GM18909 (cell line): Measurements from ENCODE around the gene HMCES.
"Not testable (repeated sequence)": the region's sequence is repeated elsewhere in the genome, so short reads cannot be mapped to it uniquely, and the experiment has no call there.

Experiments used
- ATAC-seq: cut with Tn5 transposase; IDR thresholded peaks from one replicate; pipeline ENCODE4 v1.9.1; 2021; ENCODE audit warnings: mild to moderate bottlenecking; ENCODE audit not compliant: unreplicated experiment, poor library complexity

The HMCES gene

DNA sequence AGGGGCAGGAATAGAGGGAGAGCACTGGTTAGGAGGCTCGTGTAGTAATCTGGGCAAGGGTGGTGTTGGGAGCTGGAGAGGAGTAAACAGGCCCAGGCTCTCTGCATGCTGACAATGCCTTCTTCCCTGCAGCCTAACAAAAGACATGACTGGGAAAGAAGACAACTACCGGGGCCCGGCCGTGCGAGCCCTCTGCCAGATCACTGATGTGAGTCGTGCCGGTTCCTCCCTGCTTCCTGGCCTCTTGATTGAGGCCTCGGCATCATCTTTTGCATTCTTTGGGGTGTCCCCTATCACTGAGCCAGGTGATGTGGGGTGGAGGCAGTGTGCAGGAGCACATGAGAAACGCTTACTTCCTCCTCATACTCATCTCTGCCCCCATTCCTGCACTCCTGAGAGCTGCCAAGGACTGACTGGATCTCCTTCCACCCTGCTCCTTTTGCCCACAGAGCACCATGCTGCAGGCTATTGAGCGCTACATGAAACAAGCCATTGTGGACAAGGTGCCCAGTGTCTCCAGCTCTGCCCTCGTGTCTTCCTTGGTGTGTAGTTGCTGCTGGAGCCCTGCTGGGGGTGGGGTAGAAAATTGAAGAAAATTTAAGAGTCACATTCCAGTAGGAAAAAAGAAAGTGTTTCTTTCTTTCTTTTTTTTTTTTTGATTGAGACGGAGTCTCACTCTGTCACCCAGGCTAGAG, 24.0 kb upstream of the HMCES start:
- no peak for ATAC-seq

DNA sequence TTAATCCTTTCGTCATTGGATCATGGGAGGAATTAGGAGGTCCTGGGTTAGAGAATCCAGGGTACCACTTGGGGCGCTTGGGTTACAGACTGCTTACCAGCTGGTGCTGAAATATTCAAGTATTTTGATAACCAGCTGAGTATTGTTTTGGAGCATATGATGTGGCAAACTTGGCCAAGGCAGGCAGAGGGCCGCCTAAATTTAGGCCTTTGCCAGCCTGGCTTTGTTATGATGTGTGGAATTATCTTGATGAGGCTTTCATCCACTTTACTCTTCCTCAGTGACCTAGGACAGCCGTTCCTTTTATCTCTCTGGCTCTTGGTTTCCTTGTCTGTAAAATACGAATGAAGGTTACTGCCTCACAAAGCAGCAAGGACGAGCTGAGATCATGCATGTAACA, 22.4 kb upstream of the HMCES start:
- no peak for ATAC-seq

DNA sequence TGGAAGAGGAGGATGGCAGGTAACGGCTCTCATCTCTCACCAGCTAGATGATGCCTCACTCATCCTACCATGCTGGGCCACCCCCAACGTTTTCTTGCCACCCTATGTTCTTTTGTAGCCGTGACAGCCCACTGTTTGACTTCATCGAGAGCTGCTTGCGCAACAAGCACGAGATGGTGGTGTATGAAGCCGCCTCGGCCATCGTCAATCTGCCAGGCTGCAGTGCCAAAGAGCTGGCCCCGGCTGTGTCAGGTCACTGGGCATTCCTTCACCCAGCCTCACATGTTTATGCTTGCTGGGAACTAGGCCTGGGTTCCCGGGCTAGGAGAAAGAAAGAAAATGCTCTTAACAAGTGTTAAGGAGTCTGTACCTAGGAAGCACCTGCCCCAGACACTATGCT, 21.1 kb upstream of the HMCES start:
- ATAC-seq = no peak

DNA sequence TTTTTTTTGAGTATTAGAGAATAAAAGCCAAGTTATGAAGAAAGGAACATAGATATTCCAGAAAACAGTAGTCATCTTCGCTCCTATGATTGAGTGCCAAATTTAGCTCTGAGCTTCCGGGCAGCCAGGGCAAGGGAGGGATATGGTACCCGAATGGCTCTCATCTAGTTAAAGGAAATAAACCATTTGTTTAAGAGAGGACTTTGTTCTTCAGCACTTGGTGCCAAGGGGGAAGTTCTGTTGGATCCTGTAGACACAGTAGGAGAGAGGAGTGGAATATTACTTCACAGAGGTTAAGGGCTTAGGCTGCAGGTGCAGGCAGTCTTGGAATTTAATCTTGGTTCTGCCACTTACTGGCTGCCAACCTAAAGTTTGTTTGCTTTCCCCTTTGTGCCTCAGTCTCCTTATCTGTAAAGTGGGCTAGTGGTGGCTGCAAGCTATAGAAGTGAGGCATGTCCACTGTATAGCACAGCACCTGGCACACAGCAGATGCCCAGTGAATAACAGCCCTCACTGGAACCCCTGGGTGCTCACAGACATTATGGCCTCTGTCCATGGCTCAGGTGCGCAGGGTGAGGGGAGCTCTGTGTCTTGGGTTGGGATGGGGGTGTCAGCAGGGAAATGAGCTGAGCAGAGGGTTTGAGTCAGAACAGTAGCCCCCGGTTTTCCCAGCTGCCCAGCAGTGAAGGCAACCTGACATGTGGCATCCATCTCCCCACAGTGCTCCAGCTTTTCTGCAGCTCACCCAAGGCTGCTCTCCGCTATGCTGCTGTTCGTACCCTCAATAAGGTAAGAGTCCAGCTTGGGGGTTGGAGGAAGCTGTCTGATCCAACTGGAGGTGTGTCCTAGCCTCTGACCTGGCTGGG, 18.8 kb upstream of the HMCES start:
- no peak for ATAC-seq

DNA sequence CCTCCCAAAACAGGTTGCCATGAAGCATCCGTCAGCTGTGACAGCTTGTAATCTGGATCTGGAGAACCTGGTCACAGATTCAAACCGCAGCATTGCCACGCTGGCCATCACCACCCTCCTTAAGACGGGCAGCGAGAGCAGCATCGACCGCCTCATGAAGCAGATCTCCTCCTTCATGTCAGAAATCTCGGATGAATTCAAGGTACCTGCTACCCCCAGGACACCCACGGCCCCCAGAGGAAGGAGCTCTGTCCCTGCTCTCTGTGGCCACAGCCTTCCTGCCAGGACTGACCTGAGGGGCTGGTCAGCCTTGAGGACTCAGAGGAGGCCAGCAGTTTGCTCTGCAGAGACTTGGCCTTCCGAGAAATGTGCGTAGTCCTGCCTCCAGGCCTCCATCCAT, 18.1 kb upstream of the HMCES start:
- no peak for ATAC-seq

DNA sequence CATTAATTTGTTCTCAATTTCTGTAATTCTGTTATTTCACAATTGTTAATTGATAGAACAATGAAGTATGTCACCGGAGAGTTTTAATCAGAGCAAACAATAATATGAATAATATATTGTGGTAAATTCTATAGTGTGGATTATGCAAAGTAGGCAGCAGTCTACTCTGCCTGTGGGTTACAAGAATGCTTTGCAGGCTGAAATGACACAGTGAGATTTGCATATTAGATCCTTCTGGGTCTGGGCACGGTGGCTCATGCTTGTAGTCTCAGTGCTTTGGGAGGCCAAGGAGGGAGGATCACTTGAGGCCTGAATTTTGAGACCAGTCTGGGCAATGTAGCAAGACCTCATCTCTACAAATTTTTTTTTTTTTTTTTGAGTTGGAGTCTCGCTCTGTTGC, 16.8 kb upstream of the HMCES start:
- ATAC-seq = no peak

DNA sequence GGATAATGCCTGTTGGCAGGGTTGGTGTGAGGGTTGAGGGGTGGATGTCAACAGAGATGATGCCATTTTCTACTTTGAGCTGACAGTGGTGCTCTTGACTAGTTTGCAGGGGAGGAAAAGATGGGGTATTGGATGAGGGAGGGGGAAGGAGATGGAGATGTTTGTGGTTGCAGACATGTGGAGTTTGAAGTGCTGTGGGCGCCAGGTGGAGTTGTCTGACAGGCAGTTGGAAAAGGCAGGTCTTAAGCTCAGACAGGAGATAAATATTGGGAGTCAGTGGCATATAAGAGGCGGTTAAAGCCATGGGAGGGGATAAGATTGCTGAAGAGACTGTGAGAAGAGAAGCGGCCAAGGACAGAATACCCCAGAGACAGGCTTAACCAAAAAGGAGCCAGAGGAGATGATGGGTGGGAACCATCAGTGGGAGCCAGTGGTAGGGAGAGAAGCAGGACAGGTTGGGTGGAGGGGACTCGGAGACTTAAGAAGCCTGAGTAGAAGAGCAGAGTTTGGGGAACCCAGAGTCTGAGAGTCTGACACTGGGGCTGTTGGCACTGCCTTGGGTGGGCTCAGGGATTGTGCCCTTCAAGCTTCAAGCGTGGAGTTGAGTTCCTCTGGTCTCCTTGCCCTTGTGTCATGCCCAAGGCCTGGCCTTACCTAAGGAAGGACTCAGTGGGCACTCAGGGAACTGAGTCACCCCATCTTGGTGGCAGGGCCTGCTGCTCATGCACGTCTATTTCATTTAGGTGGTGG, 15.3 kb upstream of the HMCES start:
- no peak for ATAC-seq

DNA sequence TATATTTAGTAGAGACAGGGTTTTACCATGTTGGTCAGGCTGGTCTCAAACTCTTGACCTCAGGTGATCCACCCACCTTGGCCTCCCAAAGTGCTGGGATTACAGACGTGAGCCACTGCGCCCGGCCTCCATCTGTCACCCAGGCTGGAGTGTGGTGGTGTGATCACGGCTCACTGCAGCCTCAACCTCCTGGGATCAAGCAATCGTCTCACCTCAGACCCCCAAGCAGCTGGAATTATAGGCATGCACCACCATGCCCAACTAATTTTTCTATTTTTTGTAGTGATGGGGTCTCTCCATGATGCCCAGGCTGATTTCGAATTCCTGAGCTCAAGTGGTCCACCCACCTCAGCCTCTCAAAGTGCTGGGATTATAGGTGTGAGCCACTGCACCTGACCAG, 13.7 kb upstream of the HMCES start:
- not testable (repeated sequence) for ATAC-seq

DNA sequence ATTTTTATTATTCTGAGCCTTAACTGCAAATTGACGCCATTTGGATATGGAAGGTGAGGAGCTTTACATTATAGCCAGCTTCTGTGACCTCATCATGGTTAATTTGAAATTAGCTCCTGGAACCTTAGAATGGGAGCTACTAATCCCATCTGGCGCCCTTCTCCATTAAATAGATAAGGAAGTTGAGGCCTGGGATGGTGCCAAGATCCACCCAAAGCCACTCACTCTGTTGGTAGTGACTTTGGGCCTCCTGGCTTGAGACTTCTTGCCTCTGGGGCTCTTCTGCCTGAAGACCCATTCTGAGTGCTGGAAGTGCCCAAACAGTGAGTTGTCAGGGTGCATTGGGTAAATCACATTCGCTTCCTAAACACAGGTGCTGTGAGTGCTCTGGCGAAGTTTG, 12.0 kb upstream of the HMCES start:
- ATAC-seq = no peak

DNA sequence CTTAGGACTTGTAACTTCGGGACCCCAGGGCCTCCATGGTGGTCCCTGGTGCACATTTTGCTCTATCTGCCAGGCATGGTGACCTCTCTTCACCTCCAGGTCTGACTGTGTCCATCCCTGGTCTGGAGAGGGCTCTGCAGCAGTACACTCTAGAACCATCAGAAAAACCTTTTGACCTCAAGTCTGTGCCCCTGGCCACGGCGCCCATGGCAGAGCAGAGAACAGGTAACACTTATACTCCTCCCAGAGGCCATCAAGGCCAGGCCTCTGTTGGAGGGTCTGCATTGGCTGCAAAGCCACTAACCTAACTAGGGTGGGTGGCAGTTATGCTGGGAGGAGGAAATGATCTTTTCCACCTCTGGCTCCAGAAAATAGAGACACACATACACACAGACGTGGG, 10.3 kb upstream of the HMCES start:
- no peak for ATAC-seq

DNA sequence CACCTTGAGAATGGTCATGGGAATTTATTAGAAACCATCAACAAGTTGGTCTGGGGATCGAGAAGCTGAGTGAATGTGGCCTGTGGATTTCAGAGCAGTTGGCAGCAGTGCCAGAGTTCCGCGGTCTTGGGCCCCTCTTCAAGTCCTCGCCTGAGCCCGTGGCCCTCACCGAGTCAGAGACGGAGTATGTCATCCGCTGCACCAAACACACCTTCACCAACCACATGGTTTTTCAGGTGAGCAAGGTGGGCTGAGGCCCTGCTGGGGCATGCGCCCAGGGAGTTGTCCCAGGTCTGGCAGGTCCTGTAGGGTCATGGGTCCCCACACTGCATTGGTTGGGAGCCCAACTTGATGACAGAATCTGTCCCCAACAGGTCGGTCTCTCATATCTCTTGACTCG, 7.0 kb upstream of the HMCES start:
- no peak for ATAC-seq

DNA sequence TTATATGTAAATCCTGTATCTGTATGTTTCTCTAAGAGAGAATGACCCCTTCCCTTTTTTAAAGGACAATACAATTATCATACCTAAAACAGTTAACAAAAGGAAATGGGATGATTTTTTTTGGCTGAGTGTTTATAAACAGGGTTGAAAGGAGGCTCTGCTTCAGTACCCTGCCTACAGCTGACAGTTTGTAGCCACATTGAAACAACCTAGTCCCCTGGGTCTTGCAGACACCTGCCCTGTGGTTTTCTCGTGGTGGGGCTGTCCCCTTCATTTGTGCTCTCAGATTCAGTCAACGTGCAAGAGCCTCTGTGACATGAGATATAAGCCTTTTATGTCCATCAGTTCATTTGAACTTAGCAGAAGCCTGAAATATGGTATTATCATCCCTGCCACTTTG, 2.3 kb upstream of the HMCES start:
- ATAC-seq = peak; percentile 83

DNA sequence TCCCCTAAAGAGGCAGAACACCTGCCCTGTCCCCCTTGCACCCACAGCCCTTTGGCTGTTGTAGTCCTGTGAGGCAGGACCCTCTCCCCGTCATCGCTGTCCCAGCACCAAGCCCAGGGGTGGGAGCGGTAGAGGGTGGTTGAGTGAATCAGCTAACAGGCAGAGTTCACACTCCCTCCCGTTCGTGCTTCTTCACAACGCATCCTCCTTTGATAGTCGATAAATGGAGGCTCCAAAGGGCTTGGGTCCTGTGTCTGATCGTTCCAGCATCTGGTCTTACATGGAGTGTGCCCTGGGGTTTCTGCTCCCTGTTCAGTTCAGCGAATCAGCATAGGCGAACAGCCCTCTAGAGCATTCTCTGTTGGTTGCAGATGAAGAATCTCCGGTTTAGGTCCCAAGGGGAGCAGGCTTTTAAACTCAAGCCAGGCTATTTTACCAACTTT, 820 bp upstream of the HMCES start:
- no peak for ATAC-seq

DNA sequence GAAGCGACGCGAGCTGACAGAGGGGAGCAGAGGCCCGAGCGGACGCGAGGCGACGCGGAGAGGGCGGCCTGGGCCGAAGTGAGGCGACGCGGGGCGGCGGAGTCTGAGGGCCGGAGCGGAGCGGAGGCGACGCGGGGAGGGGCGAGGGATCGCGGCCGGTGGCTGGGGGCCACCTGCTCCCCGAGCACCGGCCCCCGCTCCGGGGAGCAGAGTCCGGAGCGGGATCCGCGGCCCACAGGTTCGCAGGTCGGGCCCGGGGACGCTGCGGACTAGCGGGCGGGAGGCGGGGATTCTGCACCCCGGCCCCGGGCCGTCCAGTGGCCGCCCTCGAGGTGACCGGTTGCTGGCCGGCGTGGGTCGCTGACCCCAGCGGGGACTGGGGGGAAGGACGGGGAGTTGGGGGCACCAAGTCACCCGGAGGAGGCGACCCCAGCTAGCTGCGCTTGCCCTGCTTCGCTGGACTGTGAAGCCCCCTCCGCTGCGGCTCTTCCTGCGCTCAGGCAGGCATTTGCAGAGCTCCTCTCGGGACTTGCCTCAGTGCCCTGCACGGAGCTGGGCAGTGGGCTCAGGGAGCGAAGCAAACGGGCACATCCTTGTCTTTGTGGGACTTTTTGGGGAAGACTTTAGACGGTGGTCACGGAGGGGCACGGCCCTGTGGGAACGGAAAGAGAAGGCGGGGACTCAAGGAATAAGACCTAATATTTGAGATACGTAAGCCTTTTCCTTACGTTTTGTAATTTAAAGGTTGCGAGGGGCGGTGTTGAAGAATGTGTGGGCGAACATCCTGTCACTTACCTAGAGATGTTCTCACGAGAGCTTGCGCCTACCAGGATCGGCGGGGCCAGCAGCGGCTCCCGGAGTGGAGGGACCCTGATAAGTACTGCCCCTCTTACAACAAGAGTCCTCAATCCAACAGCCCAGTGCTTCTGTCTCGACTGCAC, 566 bp downstream of the HMCES start:
- no peak for ATAC-seq

DNA sequence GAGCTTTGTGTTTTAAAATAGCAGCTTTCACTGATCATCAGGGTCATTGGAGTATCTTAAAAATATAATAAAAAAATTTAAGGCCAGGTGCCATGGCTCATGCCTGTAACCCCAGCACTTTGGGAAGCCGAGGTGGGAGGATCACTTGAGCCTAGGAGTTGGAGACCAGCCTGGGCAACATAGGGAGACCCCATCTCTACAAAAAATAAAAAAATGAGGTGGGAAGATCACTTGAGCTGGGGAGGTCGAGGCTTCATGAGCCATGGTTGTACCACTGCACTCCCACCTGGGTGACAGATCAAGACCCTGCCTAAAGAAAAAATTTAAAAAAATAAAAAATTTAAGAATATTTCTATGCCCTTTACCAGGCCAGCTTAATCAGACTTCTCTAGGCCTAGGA, 1.5 kb downstream of the HMCES start:
- ATAC-seq = no peak

DNA sequence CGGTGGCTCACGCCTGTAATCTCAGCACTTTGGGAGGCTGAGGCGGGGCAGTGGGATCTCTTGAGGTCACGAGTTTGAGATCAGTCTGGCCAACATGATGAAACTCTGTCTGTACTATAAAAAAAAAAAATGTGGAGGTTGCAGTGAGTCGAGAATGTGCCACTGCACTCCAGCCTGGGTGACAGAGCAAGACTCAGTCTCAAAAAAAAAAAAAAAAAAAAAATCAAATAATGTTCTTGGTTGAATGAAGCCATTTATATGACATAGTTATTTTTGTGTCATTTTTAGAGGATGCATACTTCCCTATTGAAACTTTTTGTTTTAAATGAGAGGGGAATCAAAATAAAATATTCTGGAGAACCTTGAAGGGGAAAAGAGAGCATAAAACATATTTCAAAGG, 3.1 kb downstream of the HMCES start:
- no peak for ATAC-seq

DNA sequence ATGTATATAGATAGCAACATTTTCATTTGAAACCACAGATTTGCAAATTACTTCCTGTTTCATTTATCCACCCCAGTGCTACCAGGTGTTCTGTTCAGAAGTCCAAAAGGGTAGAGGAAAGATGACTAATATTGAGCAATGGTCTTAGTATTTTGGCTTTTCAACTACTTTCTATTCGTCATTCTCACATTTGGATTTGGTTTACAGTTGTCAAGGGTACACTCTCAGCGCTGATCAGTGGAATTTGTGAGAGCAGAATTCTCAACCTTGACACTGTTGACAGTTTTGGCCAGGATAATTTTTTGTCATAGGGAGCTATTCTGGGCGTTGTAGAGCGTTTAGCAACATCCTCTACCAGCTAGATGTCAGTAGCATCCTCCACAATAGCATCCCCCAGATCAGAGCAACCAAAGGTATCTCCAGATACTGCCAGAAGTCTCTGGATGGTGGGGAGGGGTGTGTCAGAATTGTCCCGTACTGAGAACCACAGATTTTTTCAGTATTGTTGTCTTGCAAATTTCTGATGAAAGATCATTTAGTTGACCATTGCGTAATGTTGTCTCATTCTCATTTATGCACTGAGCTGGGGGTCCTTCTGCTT, 4.2 kb downstream of the HMCES start:
- ATAC-seq = peak; percentile 76

DNA sequence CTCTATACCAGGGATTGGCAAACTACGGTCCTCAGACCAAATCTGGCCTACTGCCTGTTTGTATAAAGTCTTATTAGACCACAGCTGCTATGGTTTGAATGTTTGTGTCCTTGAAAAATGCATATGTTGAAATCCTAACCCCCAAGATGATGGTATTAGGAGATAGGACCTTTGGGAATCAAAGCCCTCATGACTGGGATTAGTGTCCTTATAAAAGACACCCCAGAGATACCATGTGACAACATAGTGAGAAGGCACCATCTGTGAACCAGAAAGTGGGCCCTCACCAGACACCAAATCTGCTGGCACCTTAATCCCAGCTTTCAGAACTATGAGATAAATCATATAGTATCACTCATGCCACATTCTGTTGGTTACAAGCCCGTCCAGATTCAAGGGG, 7.4 kb downstream of the HMCES start:
- ATAC-seq = no peak

DNA sequence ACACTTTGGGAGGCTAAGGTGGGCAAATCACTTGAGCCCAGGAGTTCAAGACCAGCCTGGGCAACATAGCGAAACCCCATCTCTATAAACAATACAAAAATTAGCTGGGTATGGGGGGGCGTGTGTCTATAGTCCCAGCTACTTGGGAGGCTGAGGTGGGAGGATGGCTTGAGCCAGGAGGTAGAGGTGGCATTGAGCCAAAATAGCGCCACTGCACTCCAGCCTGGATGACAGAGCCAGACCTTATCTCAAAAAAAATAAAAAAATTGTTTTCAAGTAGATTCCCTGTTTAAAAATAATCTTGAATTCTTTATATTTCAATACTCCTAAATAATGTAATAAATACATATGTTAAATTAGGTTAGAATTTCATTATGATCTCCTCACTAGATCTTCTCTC, 9.8 kb downstream of the HMCES start:
- no peak for ATAC-seq
